ENCODE data around the gene GFI1B.

GFI1B gene

DNA sequence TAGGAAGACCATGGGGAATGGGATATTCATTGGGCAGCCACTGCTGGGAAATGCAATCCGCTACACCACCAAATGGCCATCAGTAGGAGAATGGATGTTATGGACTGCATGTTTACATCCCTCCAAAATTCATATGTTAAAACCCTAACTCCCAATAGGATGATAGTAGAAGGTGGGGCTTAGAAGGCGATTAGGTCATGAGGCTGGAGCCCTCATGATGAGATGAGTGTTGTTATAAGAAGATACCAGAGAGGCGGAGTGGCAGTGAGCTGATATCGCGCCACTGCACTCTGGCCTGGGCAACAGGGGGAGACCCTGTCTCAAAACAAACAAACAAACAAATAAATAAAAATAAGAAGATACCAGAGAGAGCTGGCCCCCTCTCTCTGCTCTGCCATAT is 36.2 kb downstream of the GFI1B start:
- no peak for DNase-seq

GRCh38 chr9:133023117-133023890 is 44.8 kb downstream of the GFI1B start:
- peak; percentile 66 to 74 for DNase-seq

DNA sequence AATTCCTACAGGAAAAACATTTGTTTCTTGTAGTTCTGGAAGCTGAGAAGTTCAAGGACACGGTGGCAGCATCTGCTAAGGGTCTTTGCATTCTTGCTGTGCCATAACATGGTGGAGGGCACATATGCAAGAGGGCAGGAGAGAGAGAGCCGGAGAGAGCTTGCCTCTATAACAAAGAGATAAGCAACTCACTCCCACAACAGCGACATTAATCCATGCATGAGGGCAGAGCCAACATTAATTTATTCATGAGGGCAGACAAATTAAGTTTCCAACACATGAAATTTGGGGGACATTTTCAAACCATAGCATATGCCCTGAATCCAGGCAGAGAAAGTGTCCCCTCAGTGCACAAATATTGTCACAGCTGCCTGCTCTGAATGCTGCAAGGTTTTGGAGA is 47.9 kb downstream of the GFI1B start:
- DNase-seq, result no peak

DNA sequence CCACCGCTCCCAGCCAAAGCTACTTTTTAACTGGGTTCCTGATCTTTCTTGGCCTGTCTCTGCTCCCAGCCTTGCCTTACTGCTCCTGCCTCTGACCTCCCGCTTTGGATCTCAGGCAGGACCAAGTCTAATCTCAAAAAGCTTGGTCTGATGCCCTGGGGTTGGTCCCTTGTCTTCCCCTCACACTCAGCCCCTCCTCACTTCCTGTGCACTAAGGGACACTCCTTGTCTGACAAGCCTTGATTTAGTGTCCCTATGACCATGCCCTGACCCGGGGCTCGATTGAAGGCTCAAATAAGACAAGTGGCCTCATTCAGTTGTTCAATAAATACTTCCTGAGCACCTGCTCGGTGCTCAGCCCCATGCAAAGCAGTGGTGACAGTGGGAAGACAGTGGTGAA is 48.6 kb downstream of the GFI1B start:
- DNase-seq, result no peak

GRCh38 chr9:133028221-133028620 is 49.7 kb downstream of the GFI1B start:
- DNase-seq, result no peak

DNA sequence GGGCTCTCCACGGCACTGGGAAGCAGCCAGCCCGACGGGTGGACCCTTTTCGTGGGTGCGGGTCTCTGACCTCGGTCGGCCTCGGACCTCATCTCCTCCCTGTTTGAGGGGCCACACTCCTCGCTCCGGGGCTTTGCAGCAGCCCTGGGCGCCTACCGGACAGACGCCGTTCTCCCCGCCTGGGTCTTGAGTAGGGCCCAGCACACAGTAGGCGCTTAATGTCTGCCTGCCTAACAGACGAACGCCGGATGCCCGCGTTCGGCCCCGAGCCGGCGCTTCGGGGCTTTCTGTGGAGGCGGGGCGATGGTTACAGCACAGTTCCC is 51.5 kb downstream of the GFI1B start:
- DNase-seq, result no peak

DNA sequence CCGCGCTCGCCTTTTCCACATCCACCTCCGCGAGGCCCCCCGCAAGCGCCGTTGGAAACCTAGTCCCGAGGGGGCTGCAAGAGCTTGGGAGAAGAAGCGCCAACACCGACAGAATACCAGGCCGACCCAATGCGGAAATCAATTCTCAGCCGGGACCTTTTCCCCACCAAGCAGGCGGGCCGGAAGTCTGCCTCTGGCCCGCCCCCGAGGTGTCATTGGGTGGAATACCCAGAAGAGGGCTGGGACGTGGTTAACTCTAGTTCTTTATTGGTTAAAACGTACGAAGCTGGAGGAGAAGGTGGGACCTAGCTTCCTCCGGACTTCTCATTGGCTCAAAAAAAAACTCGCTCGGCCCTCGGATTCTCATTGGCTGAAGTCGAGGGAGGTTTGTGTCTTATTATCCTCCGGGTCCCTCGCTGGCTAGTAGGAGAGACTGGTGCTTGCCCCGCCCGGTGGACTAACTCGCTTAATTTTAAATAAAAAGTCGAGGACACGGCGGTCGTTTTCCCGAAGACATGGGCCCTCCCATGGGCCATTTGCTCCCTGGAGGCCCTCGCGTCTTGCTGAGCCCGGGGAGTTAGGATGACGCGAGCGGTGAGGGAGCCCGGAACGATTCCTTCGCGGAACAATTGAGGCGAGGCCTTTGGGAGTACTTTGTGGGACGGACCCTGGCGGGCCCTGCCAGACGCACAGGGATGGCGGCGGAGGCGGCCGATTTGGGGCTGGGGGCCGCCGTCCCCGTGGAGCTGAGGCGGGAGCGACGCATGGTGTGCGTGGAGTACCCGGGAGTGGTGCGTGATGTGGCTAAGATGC is 52.0 kb downstream of the GFI1B start, which contains the start of gene GTF3C5:
Gene GTF3C5 (plus strand): TSS at position 681 of the 813 bp plus-strand sequence. CDS start 15 bp downstream, at position 696.
- DNase-seq, result peak; percentile 92

GRCh38 chr9:133031130-133031422 is 52.6 kb downstream of the GFI1B start:
- no peak for DNase-seq

GRCh38 chr9:133031496-133031911 is 53.0 kb downstream of the GFI1B start:
- DNase-seq, result peak in 1 of 2 experiments; percentile 52

GRCh38 chr9:133032171-133032570 is 53.7 kb downstream of the GFI1B start:
- DNase-seq, result no peak

DNA sequence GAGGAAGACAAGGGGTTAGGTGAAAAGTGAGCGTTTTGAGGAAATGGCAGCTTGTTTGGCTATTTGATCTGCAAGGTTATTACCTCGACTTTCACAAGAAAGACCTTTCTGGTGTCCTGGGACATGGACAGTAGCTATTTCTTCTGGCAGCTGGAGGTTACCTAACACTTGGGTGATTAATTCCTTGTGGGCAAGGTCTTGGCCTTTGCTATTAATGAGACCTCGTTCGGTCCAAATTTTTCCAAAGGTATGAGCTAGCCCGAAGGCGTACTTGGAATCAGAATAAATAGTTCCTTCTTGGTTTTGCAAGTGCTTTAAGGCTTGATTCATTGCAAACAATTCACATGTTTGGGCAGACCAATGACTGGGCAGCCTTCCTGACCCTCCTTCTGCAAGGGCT is 57.2 kb downstream of the GFI1B start:
- no peak for DNase-seq

DNA sequence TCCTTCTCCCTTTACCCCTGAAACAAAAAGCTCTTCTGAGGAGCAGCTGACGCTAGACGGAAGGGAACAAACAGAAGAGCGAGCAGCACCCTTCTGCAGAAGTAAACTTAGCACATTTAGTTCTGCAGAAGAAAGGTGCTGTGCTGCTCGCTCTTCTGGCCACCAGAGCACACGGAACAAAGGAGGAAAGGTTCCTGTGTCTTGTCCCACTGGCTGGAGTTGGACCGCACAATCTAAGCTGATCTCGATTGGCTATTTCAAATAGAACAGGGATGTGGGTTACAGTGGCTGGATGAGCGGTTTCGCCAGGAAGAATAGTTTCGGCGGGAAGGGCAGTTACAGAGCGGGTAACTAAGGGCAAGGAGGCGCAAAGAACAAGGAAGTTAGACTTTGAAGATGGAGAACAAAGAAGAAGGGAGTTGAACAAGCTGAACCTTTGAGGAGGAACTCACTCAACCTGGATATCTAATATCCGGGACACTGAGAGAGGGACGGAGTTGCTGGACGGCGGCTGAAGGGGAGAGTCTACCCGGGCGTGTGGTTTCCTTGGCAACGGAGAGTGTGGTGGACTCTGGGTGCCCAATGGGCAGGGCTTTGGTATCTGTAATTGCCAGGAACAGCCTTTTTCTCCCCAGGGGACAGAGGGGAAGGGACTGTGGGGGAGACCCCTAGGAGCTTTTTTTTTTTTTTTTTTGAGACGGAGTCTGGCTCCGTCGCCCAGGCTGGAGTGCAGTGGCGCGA is 59.5 kb downstream of the GFI1B start:
- no peak for DNase-seq

DNA sequence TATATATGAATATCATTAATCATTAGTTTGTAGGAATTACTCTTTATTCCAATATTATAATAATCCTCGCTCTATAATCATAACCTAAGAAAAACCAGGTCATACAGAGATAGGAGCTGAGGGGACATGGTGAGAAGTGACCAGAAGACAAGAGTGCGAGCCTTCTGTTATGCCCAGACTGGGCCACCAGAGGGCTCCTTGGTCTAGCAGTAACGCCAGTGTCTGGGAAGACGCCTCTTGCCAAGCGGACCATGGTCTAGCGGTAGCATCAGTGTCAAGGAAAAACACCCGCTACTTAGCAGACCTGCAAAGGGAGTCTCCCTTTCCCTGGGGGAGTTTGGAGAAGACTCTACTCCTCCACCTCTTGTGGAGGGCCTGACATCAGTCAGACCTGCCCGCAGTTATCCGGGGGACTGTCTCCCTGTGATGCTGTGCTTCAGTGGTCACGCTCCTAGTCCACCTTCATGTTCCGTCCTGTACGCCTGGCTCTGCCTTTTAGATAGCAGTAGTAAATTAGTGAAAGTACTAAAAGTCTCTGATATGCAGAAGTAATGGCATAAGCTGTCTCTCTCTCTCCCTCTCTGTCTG is 62.5 kb downstream of the GFI1B start:
- DNase-seq, result peak; percentile 60 to 70

Data from activated T-cell treated with anti-CD3 and anti-CD28 coated beads, Interleukin-2, amount 50 U/mL, for 48 hours (primary cell).